Breast epithelium (tissue), 3 donors: Measurements from ENCODE around the gene GFPT2.

ENCODE experiments used
- CTCF ChIP-seq, 3 donors: fragments of 450-650 bp; IDR thresholded peaks; one replicate each; pipeline ENCODE4 v1.5.1; 2016 to 2017; ENCODE audit warnings: antibody characterized with exemption in 3 of 3, mild to moderate bottlenecking in 3 of 3, moderate library complexity in 3 of 3
- POLR2A ChIP-seq: fragments of 450-650 bp; IDR thresholded peaks from one replicate; pipeline ENCODE4 v1.6.1; 2016; ENCODE audit warnings: antibody characterized with exemption, mild to moderate bottlenecking, moderate library complexity
- POLR2AphosphoS5 ChIP-seq, 3 donors: sonication (generic); formaldehyde crosslinking; IDR thresholded peaks; one replicate each; pipeline ENCODE4 v1.6.1; 2017; ENCODE audit warnings: antibody characterized with exemption in 3 of 3

- no peak for TF ChIP-seq CTCF (IDR thresholded peaks at IDR 0.05)
- no peak for TF ChIP-seq POLR2A
- no peak for TF ChIP-seq POLR2AphosphoS5 (IDR thresholded peaks at IDR 0.05)
Observed at GRCh38 chr5:180251887-180252286, 101.2 kb downstream of the GFPT2 start.
